HEK293T (cell line): ENCODE measurements around the gene XIRP1.

Experiments
- CTCF ChIA-PET: fragments of 350-600 bp; formaldehyde crosslinking; extraction: SDS; loops from one replicate; lab custom pipeline; 2021; ENCODE audit warnings: antibody characterized with exemption, inconsistent platforms; lab: Yijun Ruan, JAX
- POLR2A ChIA-PET: fragments of 350-600 bp; formaldehyde crosslinking; extraction: SDS; loops from one replicate; lab custom pipeline; 2020; ENCODE audit warnings: antibody characterized with exemption, inconsistent platforms; lab: Yijun Ruan, JAX
- DNase-seq: peaks from one replicate; pipeline ENCODE4 v3.0.0; 2012; ENCODE audit warnings: mixed read lengths; ENCODE audit errors: extremely low spot score
- ARNT ChIP-seq: fragments of 450-650 bp; IDR thresholded peaks from 2 replicates; pipeline ENCODE4 v1.6.1; 2017; ENCODE audit warnings: mild to moderate bottlenecking
- BHLHE40 ChIP-seq: fragments of 450-650 bp; IDR thresholded peaks from 2 replicates; pipeline ENCODE4 v1.6.1; 2016; ENCODE audit warnings: mild to moderate bottlenecking, moderate library complexity, borderline replicate concordance
- CTBP1 ChIP-seq: fragments of 450-650 bp; IDR thresholded peaks from 2 replicates; pipeline ENCODE4 v1.6.1; 2016; ENCODE audit warnings: borderline replicate concordance
- ELF4 ChIP-seq: fragments of 450-650 bp; IDR thresholded peaks from 2 replicates; pipeline ENCODE4 v1.6.1; 2017; ENCODE audit warnings: antibody characterized with exemption
- FOXA1 ChIP-seq: fragments of 450-650 bp; IDR thresholded peaks from 2 replicates; pipeline ENCODE4 v1.6.1; 2016; ENCODE audit warnings: mild to moderate bottlenecking
- FOXK2 ChIP-seq: fragments of 450-650 bp; IDR thresholded peaks from 2 replicates; pipeline ENCODE4 v1.6.1; 2016; ENCODE audit warnings: mild to moderate bottlenecking
- FOXM1 ChIP-seq: fragments of 450-650 bp; IDR thresholded peaks from 2 replicates; pipeline ENCODE4 v1.6.1; 2017; ENCODE audit warnings: mild to moderate bottlenecking, borderline replicate concordance
- HDGF ChIP-seq: fragments of 450-650 bp; IDR thresholded peaks from 2 replicates; pipeline ENCODE4 v1.6.1; 2017; ENCODE audit warnings: antibody characterized with exemption, borderline replicate concordance
- L3MBTL2 ChIP-seq: fragments of 450-650 bp; conservative IDR thresholded peaks from 2 replicates; pipeline ENCODE4 v1.6.1; 2016; ENCODE audit warnings: mild to moderate bottlenecking
- LEF1 ChIP-seq: fragments of 450-650 bp; IDR thresholded peaks from 2 replicates; pipeline ENCODE4 v1.6.1; 2017; ENCODE audit warnings: mild to moderate bottlenecking, borderline replicate concordance
- NFRKB ChIP-seq: fragments of 450-650 bp; IDR thresholded peaks from 2 replicates; pipeline ENCODE4 v1.6.1; 2016; ENCODE audit warnings: mild to moderate bottlenecking, moderate library complexity
- PKNOX1 ChIP-seq: fragments of 450-650 bp; IDR thresholded peaks from 2 replicates; pipeline ENCODE4 v1.6.1; 2016
- SP1 ChIP-seq: fragments of 450-650 bp; IDR thresholded peaks from 2 replicates; pipeline ENCODE4 v1.6.1; 2017
- SUZ12 ChIP-seq: fragments of 450-650 bp; IDR thresholded peaks from 2 replicates; pipeline ENCODE4 v1.6.1; 2016; ENCODE audit warnings: mild to moderate bottlenecking
- TARDBP ChIP-seq: fragments of 450-650 bp; IDR thresholded peaks from 2 replicates; pipeline ENCODE4 v1.6.1; 2016
- ZNF384 ChIP-seq: fragments of 450-650 bp; IDR thresholded peaks from 2 replicates; pipeline ENCODE4 v1.6.1; 2016

Gene XIRP1

DNA sequence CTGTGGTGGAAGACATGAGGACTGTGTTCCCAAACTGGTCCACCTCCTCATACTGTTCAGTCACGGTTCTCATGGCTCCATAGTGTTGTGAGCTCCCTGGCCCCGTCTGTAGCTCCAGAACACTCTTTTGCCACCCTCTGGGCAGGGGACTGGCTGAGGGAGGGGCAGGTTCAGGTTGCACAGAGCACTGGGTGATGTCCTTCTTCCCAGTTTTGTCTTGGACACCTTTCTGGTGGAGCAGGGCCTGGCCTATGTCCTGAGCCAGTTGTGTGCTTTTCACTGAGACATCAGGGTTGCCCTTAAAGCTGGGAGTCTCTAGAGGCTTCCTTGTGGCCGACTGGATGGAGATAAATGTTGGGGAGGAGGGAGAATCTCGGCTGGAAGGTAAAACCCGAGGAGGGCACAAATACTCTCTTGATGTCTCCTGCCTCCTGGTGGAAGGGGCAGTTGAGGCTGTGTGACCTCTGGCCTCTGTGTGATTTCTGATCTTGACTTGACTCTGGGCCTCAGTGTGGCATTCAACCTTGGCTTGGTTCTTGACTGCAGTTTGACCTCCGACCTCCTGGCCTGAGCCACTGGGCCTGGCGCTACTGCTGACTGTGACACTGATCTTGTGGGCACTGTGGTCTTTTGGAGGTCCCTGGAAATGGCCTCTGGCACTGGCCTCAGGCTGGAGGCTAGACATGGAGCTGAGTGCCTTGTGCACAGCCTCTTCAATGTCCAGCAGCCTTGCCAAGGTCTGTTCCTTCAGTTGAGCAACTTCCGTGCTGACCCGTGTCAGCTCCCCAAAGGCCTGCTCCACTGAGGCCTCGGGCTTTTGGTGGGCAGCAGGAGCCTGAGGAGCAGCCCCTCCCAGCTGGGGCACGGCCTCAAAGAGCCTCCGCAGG, 8.1 kb downstream of the XIRP1 start:
- DNase-seq = no peak
- CTCF ChIA-PET = interaction anchor here (1.4 to 1.9 kb wide), 2 partner anchors 58 to 104 kb away, joined by 7 read pairs; no protein-coding TSS in a partner anchor
- no peak for TF ChIP-seq FOXM1
- no peak for TF ChIP-seq SUZ12
- TF ChIP-seq TARDBP = no peak
- POLR2A ChIA-PET = no interaction called here

- POLR2A ChIA-PET = no interaction called here
- no peak for DNase-seq
- CTCF ChIA-PET = interaction anchor here (1.4 kb wide), 1 partner anchor 105 kb away, joined by 7 read pairs; no protein-coding TSS in a partner anchor
- TF ChIP-seq ELF4 (no peak), SP1 (no peak), ARNT (no peak)
Observed at GRCh38 chr3:39183211-39184080, 8.9 kb downstream of the XIRP1 start.

DNA sequence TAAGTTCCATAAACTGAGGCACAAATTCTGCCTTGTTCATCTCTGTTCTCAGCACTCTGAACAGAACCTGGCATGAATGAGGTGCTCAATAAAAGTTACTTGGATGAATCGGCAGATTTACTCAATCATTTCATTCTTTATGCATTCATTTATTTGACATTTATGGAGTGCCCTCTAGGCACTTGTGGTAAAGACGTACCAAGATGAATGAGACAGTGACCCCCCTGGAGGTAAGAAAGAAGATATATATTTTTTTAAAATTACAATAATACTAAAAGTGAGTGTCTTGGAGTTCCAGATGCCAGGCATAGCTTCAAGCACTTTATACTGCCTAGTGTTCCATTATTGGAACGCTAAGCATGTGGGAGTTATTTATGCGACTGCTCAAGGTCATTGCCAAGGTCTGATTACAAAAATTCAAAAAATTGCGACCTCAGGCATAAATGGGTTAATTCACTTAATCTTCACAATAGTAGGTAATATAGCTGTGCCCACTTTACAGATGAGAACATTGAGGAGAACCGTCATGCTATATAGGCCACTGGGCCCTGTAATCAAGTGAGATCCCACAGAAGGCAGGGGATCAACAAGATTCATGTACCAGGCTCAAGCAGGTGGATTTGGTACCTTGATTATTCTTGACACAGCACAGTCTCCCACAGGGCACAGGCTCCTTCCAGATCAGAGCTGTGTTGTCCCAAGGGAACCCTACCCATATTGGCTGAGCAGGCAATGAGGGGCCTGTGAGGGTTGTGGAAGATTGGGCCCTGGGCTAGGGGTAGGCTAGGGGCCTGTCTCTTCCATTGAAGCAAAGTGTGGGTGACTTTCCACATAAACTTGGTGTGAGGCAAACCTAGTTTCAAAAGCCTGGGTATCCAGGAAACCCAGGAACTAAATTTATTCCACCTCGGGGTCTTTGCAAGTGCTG, 10.7 kb downstream of the XIRP1 start:
- DNase-seq = no peak
- ChIA-PET CTCF (no interaction called here), POLR2A (no interaction called here)
- no peak for TF ChIP-seq PKNOX1
- TF ChIP-seq LEF1 = no peak
- no peak for TF ChIP-seq CTBP1
- TF ChIP-seq ELF4 = no peak
- no peak for TF ChIP-seq TARDBP
- no peak for TF ChIP-seq SUZ12
- TF ChIP-seq FOXK2 = no peak
- TF ChIP-seq NFRKB = no peak
- no peak for TF ChIP-seq SP1
- no peak for TF ChIP-seq L3MBTL2
- no peak for TF ChIP-seq BHLHE40
- no peak for TF ChIP-seq FOXA1
- TF ChIP-seq FOXM1 = no peak
- TF ChIP-seq ARNT = no peak
- no peak for TF ChIP-seq ZNF384
- no peak for TF ChIP-seq HDGF

- POLR2A ChIA-PET = no interaction called here
- CTCF ChIA-PET = interaction anchor here (2.0 kb wide), 1 partner anchor 54 kb away, joined by 6 read pairs; no protein-coding TSS in a partner anchor
- TF ChIP-seq SP1 (no peak), FOXK2 (no peak), ARNT (no peak), CTBP1 (no peak), FOXA1 (no peak), HDGF (0 out of 2 replicates have a peak, but pooled peaks have one; percentile 22), FOXM1 (no peak)
- DNase-seq = peak; percentile 88
Observed at GRCh38 chr3:39180546-39181346, 11.6 kb downstream of the XIRP1 start.

- DNase-seq = no peak
- ChIA-PET CTCF (interaction anchor here (2.0 kb wide), 1 partner anchor 53 kb away, joined by 6 read pairs; no protein-coding TSS in a partner anchor), POLR2A (no interaction called here)
- TF ChIP-seq HDGF (no peak), ELF4 (no peak), FOXK2 (no peak), FOXA1 (no peak), CTBP1 (no peak), ARNT (no peak), ZNF384 (no peak), FOXM1 (no peak), NFRKB (no peak), L3MBTL2 (no peak), SP1 (no peak), LEF1 (no peak), SUZ12 (no peak), BHLHE40 (no peak), TARDBP (no peak), PKNOX1 (no peak)
Observed at GRCh38 chr3:39180183-39180545, 12.2 kb downstream of the XIRP1 start.
